Subcutaneous adipose tissue (tissue), 4 donors: Measurements from ENCODE around the gene CAPN12. TPM values are rescaled to one million over a fixed set of nuclear protein-coding genes. Genes with fewer than 3 reads are reported as not detected.

ENCODE experiments used
- total RNA-seq, 4 donors: library from RNA; depleted of rRNA; stranded (reverse); fragments of >200 nt; gene quantifications; one replicate each; pipeline ENCODE4 v1.1.0, GENCODE V29; 2016
- TF ChIP-seq, protein P1 (sequence below): fragments of 450-650 bp; IDR thresholded peaks from one replicate; pipeline ENCODE4 v1.5.1; 2016; ENCODE audit warnings: low read depth, mild to moderate bottlenecking, control low read depth, antibody characterized with exemption, moderate library complexity

The CAPN12 gene
- total RNA-seq, 4 donors from 2014 or later: 0.57 to 1.8 (median 0.68) TPM; not detected in 1

DNA sequence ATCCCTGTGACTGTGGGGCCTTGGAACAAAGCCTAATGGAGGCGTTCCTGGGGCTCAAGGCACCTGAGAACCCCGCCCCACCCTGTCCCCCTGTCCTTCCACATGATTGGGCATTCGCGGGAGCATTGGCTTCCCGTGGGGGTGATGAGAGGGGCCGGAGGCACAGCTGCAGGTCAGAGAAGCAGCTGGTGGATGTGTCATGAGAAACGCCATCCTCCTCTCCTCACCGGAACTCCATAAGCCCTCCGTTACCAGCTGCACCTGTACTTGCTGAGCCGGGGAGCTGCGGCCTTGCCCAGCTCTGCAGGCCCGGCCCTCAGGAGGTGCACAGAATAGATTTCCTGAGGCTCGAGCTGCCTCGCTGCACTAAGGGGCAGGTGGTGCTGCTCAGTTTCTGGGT lies 42.0 kb downstream of the CAPN12 start:
- TF ChIP-seq, protein P1, sequence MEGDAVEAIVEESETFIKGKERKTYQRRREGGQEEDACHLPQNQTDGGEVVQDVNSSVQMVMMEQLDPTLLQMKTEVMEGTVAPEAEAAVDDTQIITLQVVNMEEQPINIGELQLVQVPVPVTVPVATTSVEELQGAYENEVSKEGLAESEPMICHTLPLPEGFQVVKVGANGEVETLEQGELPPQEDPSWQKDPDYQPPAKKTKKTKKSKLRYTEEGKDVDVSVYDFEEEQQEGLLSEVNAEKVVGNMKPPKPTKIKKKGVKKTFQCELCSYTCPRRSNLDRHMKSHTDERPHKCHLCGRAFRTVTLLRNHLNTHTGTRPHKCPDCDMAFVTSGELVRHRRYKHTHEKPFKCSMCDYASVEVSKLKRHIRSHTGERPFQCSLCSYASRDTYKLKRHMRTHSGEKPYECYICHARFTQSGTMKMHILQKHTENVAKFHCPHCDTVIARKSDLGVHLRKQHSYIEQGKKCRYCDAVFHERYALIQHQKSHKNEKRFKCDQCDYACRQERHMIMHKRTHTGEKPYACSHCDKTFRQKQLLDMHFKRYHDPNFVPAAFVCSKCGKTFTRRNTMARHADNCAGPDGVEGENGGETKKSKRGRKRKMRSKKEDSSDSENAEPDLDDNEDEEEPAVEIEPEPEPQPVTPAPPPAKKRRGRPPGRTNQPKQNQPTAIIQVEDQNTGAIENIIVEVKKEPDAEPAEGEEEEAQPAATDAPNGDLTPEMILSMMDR: no peak

DNA sequence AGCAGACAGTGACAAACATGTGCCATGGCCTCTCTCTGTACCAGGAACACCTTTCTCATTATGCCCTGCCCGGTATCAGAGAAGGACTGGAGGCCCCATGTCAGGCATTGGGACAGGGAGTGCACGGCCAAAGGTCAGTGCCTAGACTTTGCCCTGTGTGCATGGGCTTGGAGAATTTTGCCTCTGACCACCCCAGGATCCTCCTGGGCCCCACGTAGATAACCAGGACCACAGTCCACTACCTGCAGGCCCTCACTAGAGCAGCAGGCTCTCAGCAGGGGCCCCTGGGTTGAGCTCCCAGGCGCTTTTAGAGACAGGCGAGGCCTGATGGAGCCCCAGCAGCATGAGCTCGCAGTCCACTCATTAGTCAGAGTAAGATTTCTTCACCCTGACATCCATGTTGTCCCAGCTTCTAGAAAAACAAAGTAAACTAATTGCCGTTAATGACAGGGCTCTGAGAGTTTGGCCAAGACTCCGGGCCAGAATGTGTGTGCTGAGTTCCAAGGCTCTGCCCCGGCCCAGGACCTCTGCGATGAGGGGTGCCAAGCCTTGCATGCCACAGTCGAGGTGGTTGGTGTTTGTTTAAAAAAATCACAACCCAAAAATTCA lies 42.7 kb downstream of the CAPN12 start:
- TF ChIP-seq, protein P1: no peak

DNA sequence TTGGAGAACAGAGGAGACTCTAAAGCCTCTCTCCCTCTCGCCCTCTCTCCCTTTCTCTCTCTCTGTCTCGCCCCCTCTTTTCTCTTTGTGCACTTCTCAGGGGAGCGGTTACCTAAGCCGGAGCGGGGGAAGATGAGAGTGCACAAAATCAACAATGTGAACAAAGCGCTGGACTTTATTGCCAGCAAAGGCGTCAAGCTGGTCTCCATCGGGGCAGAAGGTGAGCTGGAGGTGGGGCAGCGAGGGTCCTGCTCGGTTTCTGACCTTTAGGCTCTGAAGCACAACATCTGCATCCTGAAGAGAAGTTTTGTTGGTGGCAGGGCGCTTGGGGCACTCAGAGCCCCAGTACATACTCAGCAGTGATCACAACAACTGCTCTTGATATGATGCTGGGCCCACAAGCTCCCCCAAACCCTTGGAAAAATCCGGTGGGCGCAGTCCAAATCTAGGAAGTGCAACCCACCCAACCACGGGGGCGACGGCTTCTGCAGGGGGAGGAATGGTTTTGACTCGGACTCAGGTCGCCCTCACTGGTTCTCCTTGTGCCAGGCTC lies 43.3 kb downstream of the CAPN12 start:
- TF ChIP-seq, protein P1: no peak

DNA sequence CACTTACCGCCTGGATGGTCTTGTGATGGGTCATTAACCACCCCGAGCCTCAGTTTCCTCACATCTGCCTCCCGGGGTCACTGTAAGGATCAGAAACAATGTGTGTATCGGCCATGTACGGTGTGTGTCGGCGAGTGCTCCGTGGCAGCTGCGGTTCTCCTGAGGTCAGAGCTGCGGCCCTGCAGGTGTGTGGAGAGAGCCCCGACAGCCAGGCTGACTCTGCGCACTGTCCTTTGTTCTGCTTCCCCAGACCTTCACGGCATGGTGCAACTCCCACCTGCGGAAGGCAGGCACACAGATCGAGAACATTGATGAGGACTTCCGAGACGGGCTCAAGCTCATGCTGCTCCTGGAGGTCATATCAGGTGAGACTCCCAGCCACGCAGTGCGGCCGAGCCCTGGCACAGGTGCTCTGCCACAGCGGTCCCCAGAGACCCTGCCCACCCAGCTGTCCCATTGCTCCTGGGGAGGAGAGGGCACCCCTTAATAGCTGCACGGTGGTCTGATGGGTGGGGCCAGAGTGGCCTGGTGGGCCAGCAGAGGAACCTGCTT lies 43.8 kb downstream of the CAPN12 start:
- TF ChIP-seq, protein P1: no peak

DNA sequence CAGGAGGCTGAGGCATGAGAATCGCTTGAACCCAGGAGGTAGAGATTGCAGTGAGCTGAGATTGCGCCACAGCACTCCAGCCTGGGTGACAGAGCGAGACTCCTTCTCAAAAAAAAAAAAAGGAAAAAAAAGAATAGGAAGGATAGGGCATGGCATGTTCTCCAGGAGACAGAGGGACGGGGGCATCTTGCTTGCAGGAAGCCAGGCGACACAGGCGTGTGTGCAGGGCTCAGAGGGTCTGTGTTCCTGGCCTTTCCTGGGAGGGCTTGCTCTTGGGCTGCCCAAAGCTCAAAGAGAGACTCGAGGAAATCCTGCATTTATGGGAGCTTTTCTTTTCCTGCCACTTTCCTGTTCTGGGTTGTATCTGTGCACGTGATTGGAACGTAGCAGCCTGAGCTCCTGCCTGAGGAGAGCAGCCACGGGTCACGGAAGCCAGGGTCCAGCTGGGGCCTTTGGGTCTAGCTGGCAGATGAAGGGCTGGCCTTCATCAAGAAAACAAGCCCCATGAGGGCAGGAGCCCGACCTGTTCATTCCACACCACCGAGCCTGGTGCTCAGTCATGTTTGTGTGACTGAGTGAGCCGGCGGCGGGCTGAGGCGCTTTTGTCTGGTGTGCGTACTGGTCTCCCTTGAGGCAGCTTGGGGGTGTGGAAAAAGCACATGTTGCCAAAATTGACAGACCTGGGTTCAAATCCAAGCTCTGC lies 44.5 kb downstream of the CAPN12 start:
- TF ChIP-seq, protein P1: no peak

DNA sequence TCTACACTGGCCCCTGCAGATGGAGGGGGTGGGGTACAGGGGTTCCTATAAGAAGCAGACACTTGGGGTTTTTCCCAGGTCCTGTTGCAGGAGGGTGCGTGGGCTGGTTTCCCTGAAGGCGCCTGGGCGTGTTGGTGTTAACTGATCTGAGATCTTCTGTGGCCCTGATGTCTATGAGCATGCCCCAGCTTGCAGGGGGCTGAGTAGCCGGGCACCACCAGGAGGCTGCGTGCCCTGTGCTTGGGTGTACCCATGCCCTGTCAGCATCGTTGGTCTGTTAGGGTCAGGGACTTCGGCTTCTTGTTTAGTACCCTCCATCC lies 45.3 kb downstream of the CAPN12 start:
- TF ChIP-seq, protein P1: no peak
